Measurements from ENCODE around the gene KRTAP3-2. TPM values are rescaled to one million over a fixed set of nuclear protein-coding genes. Genes with fewer than 3 reads are reported as not detected.

The KRTAP3-2 gene
- total RNA-seq, 2 donors from 2014 or later: not detected

- Histone ChIP-seq H3K4me1 (peaks cover 22% of the 10 kb centered on the region), H3K4me3 (no peak overlapping the region), H3K27ac (peak overlapping the region in 3 of 4 donors; percentile 13 to 75 (median 72)), H3K9me3 (no peaks in the 10 kb centered on the region), H3K27me3 (peaks cover 0 to 4% of the 10 kb centered on the region in 2 donors), H3K36me3 (replicated peaks in 1 of 2; ENCODE audit: insufficient read depth in 1 of 2, low read depth in 2 of 2) (no peaks in the 10 kb centered on the region)
- no peak for TF ChIP-seq CTCF (IDR thresholded peaks at IDR 0.05)
- no peak for TF ChIP-seq POLR2A (IDR thresholded peaks at IDR 0.05)
- DNase-seq: peak; percentile 48 to 78 (median 60)
- intact Hi-C loops (cut with DNase I): no loop called here
- ATAC-seq: peak; percentile 85
- WGBS, 2 donors: 29 to 48% methylated on average over 12 to 13 of the region's 13 CpGs
Measured at GRCh38 chr17:40978575-40979151, 21.0 kb downstream of the KRTAP3-2 start.

- Histone ChIP-seq H3K27me3 (peaks cover 0 to 4% of the 10 kb centered on the region in 2 donors), H3K9me3 (no peaks in the 10 kb centered on the region), H3K4me1 (peaks cover 17% of the 10 kb centered on the region), H3K4me3 (no peak overlapping the region), H3K27ac (no peak overlapping the region), H3K36me3 (replicated peaks in 1 of 2; ENCODE audit: insufficient read depth in 1 of 2, low read depth in 2 of 2) (no peaks in the 10 kb centered on the region)
- ATAC-seq (no peak), DNase-seq (no peak)
- TF ChIP-seq CTCF (IDR thresholded peaks at IDR 0.05) (no peak), POLR2A (IDR thresholded peaks at IDR 0.05) (no peak)
- intact Hi-C loops (cut with DNase I): no loop called here
Measured at GRCh38 chr17:40975516-40975915, 24.2 kb downstream of the KRTAP3-2 start.

- Histone ChIP-seq H3K36me3 (replicated peaks in 1 of 2; ENCODE audit: insufficient read depth in 1 of 2, low read depth in 2 of 2) (no peaks in the 10 kb centered on the region), H3K27me3 (peaks cover 0 to 4% of the 10 kb centered on the region in 2 donors), H3K27ac (no peak overlapping the region), H3K9me3 (no peaks in the 10 kb centered on the region), H3K4me1 (peaks cover 12% of the 10 kb centered on the region), H3K4me3 (no peak overlapping the region)
- 89% methylated on average over 3 of the region's 3 CpGs for WGBS, 2 donors
- intact Hi-C loops (cut with DNase I): no loop called here
- DNase-seq (no peak), ATAC-seq (no peak)
- TF ChIP-seq CTCF (IDR thresholded peaks at IDR 0.05) (no peak), POLR2A (IDR thresholded peaks at IDR 0.05) (no peak)
Measured at GRCh38 chr17:40974366-40974765, 25.3 kb downstream of the KRTAP3-2 start.

GRCh38 chr17:40967582-40967981, 32.1 kb downstream of the KRTAP3-2 start:
- 75 to 86% methylated on average over 1 of the region's 1 CpG for WGBS, 2 donors
- no peak for ATAC-seq
- intact Hi-C loops (cut with DNase I): no loop called here

More at GRCh38 chr17:40967582-40967981, 32.1 kb downstream of the KRTAP3-2 start:
- H3K36me3 ChIP-seq (replicated peaks in 1 of 2; ENCODE audit: insufficient read depth in 1 of 2, low read depth in 2 of 2): no peaks in the 10 kb centered on the region
- H3K9me3 ChIP-seq: no peaks in the 10 kb centered on the region
- H3K4me3 ChIP-seq: no peak overlapping the region
- no peak overlapping the region for H3K27ac ChIP-seq
- H3K27me3 ChIP-seq: no peaks in the 10 kb centered on the region
- no peaks in the 10 kb centered on the region for H3K4me1 ChIP-seq
- TF ChIP-seq CTCF (IDR thresholded peaks at IDR 0.05) (no peak), POLR2A (IDR thresholded peaks at IDR 0.05) (no peak)
- no peak for DNase-seq

All from body of pancreas (tissue), 4 donors.